D341Med (cell line): ENCODE results near the gene CDKN2B-AS1.
"Not testable (repeated sequence)": the region's sequence is repeated elsewhere in the genome, so short reads cannot be mapped to it uniquely, and the experiment has no call there.

Experiments
- DNase-seq: peaks from one replicate; pipeline ENCODE4 v3.0.0; 2012; ENCODE audit warnings: low spot score

CDKN2B-AS1 gene

DNA sequence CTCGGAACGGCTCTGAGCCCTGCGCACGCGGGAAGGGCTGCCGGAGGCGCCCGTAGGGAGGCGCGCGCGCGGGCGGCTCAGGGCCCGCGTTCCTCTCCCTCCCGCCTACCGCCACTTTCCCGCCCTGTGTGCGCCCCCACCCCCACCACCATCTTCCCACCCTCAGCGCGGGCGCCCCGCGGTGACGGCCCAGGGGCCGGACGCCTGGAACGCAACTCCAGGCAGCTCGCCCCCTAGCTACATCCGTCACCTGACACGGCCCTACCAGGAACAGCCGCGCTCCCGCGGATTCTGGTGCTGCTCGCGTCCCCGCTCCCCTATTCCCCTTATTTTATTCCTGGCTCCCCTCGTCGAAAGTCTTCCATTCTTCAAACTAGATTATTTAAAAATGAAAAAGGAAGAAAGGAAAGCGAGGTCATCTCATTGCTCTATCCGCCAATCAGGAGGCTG lies at the start of gene CDKN2B-AS1:
Gene CDKN2B-AS1, plus strand, starts transcription at position 236 of the 450 bp plus-strand sequence.
- DNase-seq = peak; percentile 78

DNA sequence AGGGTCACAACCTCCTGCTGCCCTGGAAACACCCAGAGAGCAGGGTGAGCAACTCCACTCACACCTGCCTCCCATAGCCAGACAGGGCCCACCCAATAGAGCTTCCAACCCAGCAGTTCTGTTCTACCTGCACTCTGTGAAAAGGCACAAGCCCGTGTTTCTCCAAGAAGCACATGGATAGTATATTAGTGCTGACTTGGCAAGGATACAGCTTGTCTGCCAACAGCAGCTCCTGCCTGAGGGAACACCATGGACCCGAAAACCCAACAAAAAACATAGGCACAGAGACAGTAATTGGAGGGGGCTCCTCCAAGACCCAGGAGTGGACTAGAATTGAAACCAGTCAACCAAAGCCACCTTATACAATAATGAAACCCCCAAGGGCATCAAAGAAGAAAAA lies 49.0 kb upstream of the CDKN2B-AS1 start:
- no peak for DNase-seq

DNA sequence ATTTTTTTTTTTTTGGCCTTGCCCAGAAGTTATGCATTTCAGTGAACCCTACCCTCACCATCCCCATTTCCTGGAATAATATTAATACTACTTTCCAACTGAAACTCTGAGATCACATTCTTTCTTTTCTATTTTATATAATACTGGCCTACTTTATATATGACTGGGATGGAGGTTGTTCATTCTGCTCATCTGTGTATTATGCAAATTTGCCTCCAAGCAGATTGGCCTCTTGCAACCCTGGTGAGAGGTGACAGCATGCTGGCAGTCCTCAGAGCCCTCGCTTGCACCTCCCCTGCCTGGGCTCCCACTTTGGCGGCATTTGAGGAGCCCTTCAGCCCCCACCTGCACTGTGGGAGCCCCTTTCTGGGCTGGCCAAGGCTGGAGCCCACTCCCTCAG lies 35.8 kb upstream of the CDKN2B-AS1 start:
- no peak for DNase-seq

DNA sequence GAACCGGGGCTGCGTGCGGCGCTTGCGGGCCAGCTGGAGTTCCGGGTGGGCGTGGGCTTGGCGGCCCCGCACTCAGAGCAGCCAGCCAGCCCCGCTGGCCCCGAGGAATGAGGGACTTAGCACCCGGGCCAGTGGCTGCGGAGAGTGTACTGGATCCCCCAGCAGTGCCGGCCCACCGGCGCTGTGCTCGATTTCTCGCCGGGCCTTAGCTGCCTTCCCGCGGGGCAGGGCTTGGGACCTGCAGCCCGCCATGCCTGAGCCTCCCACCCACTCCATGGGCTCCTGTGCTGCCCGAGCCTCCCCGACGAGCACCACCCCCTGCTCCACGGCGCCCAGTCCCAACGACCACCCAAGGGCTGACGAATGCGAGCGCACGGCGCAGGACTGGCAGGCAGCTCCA lies 35.3 kb upstream of the CDKN2B-AS1 start:
- DNase-seq = not testable (repeated sequence)

DNA sequence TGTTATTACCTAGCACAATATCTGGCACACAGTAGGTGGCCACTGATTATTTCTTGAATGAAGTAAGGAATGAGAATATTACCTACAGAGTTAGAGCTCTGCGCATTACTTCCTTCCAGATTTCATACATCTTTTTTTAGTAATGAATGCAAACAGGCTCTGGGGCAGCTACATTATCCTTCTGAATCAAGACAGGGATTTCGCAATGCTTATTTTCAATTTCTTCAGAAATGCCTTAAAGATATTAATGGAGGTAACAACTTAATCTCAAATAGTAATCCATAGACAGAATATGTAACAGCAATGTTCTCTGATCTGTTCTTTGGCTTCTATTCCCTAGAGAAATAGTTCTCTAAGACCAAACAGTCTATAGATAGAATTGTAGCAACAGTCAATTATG lies 33.0 kb upstream of the CDKN2B-AS1 start:
- DNase-seq = no peak

DNA sequence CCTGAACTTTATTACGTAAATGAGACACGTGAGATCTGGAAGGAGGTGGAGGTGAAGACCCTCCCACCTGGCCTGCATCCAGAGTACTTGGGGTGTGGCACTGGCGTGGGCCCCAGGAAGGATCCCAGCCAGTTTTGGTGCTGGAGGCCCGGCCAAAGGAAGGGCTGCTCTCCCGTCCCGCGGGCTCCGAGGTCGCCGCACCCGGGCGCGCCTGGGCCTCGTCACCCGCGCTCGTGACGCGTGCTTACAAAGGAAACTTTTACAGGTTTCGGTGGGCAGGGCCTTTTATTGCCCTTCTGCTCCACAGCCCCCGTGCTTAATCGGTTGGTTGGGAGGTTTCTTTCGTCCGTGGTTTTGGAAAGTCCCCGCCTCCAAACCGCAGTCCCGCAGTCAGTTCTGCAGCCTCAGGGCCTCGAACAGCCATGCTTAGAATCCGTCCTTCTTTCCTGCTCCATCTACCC lies 29.6 kb upstream of the CDKN2B-AS1 start:
- DNase-seq = no peak

DNA sequence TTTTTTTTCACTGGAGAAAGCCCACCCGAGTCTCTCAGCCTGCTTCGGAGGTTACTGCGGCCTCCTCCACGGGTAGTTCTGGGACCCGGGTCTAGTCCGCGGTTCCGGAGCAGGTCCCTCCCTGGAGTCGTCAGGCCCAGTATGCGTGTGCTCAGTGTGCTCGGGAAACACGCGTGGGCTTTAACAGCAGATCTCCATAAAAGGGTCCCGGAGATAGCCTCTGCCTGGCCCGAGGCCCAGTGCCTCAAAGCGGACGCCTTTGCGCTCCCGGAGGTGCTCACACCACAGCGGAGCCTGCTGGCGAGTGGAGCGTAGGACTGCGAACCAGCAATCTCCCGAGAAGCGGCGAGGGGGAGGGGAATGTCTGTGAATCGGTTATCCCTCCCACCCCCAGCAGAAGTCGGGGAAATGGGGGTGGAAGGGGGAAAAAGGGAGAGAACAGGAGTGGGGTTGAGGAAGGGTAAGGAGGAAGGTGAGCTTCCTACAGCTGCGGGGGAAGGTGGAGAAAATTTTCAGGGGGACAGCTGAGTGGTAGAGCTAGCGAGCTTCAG lies 29.1 kb upstream of the CDKN2B-AS1 start:
- DNase-seq = peak; percentile 79

DNA sequence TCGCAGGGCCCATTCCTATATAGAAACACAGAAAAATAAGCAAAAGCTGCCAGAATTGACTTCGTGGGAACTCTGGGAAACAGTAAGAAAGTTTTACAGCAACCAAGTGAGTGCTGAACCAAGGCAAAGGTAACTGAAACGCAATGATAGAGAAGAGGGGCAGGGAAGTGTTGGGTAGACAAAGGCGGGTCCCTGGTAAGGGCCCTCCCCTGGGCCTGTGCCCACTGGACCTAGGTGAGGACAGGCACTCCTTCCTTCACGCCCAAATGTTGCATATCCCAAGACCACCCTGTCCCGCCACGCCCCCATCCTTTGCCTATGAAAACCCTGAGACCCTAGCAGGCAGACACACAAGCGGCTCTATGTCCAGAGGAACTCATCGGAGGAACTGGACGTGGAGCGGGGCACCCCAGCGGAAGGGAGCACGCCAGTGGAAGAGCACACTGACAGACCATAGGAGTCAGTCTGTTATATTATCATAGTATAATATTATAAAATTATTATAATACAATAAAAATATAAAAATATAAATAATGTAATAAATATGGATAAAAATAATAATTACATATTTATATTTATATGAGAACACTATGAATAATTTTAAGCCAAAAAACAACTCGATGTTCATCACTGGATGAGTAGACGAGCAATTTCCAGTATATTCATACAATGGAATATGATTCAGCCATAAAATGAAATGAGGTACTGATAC lies 28.3 kb upstream of the CDKN2B-AS1 start:
- no peak for DNase-seq

DNA sequence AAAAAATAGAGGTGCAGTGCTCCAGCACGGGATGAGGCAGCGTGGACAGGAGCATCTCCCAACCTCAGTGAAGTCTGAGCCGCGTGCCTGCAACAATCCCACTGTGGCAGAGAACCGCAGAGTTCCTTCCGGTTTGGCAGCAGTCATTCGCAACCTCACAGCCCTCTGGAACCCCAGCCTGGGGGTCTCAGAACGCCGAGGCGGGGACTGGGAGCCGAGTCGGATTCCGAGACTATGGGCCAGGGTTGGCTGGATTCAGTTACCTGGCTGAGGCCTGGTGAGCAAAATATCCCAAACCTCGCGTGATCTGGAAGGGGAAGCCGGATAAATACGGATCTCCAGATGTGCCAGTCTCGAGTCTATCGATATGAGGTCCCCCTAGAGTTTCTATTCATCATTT lies 27.4 kb upstream of the CDKN2B-AS1 start:
- DNase-seq = no peak

DNA sequence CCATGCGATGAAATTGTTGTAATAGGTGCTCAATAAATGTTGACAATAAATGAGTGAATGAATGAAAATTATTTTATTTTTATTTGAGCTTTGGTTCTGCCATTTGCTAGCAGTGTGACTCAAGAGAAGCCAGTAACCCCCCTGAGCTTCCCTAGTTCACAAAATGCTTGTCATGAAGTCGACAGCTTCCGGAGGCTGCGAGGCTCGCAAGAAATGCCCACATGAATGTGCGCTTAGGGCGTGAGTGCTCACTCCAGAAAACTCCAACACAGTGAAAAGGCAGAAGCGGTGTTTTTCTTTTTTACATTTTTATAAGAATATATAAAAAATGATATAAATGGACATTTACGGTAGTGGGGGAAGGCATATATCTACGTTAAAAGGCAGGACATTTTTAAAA lies 26.9 kb upstream of the CDKN2B-AS1 start:
- DNase-seq = no peak

DNA sequence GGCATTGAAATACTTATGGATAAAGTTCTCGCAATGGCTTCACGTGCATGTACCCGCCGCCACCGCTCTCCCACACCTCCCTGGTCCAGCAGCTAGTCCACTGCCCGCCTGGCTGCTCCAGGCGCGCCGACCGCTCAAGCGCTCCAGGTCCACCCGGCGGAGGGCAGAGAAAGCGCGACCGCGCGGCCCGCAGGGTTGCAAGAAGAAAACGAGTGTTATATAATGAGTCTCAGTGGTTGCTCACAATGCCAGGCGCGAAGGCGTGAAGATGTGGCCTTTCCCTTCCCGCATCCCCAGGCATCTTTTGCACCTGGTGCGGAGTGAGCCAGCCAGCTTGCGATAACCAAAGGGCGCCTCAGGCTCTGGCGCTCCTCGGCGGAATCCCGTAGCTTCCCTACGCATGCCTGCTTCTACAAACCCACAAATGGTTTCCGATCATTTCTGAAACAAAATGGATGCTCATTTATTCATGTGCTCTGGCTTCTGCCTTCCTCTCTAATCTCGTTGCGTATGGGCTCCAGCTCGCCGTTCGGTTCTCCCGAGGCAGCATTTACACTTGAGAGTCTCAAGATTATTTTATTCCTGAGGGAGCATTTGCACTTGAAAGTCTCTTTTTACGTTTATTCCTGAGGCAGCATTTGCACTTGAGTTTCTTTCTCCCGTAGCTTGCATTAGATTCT lies 26.1 kb upstream of the CDKN2B-AS1 start:
- DNase-seq = no peak

DNA sequence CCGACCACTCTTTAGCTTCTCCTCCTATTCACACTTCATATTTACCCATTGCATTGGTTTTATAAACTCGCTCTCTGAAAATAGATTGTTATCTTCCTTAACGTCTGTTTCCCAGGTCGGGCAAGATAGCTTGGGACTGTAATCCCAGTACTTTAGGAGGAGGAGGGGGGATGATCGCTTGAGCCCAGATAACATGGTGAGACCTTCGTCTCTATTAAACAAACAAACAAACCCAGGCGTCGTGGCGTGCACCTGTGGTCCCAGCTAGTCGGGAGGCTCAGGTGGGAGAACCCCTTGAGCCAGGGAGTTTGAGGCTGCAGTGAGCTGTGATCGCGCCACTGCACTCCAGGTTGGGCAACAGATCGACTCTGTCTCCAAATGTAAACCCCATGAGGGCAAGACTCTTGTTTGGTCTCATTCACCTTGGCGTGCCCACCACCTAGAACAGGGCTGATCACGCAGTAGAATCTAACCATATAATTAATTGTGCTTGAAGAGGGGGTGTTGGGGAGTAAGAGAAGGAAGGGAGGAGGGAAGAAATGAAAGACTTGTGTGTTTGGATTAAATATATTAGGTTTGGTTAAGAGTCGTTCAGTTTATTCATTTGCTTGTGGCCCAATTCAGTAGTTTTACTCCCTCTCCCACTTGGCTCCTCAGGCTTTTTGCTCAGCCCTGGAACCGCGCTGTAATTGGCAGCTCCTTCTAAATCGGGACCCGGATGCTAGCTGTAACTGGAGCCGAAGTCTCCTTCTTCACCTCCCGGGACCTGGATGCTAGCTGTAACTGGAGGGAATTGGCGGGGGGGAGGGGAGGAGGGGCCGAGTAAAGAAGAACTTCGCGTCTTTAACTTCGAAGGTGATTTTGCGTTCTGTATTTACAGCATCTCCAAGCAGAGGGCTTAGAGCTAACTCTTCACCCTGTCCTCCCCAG lies 25.3 kb upstream of the CDKN2B-AS1 start:
- DNase-seq = no peak

DNA sequence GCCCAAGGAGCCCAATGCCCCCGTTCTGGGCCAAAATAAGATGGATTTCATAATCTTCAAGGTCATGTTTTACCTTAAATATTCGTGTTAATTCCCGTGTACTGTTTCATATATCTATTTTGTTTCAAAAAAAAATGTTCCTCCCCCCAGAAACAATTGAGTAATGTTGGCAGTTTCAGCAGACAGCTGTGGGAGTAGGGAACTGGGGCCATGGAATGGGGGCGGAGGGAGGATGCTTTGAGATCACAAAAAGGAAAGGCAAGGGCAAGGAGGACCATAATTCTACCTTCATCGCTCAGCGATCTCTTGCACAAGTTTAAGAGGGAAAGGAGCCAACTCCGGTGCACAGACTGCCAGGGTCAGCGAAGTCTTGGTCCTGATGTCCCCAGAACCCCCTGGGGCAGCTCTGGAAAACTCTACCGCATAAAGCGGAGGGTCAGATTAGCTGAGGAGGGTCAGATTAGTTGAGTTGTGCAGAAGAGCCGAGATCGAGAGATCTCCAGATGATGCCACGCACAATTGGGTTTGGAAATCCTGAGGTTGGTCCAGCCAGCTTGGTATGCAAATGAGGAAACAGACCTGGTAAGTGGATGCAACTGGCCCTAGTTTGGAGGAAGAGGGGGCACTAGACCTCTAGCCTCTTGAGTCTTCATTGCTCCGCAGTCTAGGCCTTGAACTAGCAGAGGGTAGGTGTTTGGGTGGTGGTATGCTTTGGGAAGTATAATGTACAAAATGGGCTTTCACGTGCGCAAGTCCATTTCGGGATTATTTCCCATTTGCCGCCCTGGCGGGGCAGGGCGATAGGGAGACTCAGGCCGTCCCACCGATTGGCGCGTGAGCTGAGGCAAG lies 24.4 kb upstream of the CDKN2B-AS1 start:
- DNase-seq = no peak

DNA sequence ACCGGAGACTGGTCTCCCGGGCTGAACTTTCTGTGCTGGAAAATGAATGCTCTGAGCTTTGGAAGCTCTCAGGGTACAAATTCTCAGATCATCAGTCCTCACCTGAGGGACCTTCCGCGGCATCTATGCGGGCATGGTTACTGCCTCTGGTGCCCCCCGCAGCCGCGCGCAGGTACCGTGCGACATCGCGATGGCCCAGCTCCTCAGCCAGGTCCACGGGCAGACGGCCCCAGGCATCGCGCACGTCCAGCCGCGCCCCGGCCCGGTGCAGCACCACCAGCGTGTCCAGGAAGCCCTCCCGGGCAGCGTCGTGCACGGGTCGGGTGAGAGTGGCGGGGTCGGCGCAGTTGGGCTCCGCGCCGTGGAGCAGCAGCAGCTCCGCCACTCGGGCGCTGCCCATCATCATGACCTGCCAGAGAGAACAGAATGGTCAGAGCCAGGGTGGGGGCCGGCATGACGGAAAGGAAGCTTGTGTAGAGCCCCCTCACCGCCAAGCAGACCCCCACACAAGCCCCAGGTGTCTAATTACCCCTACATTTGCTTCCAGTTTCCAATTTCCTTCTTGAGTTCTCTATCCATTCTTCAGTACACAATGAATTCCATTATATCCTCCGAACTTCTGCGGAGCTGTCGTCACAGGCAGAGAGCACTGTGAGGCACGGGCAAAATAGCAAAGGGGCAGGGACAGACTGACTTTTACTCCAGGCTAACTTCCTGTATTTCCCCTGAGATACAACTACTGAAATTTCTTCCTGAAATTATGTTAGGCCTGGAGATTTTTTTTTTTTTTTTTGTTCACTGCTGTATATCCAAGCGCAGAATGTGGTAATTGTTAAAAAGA lies 23.6 kb upstream of the CDKN2B-AS1 start:
- DNase-seq = no peak

DNA sequence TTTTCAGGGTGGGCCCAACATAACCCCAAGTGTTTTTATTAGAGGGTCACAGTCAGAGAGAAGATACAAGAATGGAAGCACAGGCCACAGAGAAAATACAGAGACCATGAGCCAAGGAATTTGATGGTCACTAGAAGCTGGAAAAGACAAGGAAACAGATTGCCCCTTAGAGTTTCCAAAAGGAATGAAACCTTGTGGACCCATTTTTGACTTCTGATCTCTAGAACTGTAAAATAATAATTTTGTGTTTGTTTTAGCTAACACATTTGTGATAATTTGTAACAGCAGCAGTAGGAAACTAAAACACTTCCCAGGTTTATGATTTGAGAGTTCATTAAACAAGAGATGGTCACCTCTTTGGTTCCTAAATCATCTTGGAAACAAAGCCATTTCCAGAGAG lies 22.2 kb upstream of the CDKN2B-AS1 start:
- DNase-seq = no peak

DNA sequence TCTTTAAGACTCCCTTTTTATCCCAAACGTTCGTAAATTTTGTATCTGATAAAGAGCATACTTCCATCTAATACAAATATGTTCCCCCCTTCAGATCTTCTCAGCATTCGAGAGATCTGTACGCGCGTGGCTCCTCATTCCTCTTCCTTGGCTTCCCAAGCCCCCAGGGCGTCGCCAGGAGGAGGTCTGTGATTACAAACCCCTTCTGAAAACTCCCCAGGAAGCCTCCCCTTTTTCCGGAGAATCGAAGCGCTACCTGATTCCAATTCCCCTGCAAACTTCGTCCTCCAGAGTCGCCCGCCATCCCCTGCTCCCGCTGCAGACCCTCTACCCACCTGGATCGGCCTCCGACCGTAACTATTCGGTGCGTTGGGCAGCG lies 20.3 kb upstream of the CDKN2B-AS1 start:
- no peak for DNase-seq

DNA sequence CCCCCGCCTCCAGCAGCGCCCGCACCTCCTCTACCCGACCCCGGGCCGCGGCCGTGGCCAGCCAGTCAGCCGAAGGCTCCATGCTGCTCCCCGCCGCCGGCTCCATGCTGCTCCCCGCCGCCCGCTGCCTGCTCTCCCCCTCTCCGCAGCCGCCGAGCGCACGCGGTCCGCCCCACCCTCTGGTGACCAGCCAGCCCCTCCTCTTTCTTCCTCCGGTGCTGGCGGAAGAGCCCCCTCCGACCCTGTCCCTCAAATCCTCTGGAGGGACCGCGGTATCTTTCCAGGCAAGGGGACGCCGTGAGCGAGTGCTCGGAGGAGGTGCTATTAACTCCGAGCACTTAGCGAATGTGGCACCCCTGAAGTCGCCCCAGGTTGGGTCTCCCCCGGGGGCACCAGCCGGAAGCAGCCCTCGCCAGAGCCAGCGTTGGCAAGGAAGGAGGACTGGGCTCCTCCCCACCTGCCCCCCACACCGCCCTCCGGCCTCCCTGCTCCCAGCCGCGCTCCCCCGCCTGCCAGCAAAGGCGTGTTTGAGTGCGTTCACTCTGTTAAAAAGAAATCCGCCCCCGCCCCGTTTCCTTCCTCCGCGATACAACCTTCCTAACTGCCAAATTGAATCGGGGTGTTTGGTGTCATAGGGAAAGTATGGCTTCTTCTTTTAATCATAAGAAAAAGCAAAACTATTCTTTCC lies 19.7 kb upstream of the CDKN2B-AS1 start:
- peak; percentile 73 for DNase-seq

DNA sequence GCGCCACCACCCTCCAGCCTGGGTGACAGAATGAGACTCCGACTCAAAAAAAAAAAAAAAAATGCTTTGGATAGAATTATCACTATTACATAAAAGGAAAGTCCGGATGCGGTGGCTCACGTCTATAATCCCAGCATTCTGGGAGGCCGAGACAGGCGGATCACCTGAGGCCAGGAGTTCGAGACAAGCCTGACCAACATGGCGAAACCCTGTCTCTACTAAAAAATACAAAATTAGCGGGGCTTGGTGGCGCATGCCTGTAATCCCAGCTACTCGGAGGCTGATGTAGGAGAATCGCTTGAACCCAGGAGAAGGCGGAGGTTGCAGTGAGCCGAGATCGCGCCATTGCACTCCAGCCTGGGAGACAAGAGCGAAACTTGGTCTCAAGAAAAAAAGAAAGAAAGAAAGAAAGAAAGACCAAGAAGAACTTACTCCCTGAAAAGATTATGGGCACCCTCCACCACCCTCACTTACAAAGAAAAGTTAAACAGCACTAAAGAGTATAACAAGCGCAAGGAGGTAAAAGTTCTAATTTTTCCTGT lies 18.2 kb upstream of the CDKN2B-AS1 start:
- DNase-seq = no peak

DNA sequence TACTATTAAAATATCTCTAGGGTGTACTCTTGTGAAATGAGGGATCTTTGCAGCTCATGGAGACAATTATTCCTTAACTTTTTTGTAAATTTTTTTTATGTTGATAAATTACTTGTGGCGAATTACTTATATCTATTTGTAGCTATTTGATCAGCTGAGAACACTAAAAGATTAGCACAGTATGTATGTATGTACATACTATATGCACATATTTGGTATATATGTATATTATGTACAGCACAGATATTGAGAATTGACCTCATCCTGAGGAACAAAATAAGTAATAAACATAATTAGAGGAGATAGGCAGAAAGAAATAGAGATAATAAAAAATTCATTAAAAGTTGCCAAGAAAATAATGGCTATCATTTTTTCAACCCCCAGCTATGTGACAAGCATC lies 12.2 kb upstream of the CDKN2B-AS1 start:
- no peak for DNase-seq
